ENCODE results near the gene ANKHD1.

The ANKHD1 gene, protein sequence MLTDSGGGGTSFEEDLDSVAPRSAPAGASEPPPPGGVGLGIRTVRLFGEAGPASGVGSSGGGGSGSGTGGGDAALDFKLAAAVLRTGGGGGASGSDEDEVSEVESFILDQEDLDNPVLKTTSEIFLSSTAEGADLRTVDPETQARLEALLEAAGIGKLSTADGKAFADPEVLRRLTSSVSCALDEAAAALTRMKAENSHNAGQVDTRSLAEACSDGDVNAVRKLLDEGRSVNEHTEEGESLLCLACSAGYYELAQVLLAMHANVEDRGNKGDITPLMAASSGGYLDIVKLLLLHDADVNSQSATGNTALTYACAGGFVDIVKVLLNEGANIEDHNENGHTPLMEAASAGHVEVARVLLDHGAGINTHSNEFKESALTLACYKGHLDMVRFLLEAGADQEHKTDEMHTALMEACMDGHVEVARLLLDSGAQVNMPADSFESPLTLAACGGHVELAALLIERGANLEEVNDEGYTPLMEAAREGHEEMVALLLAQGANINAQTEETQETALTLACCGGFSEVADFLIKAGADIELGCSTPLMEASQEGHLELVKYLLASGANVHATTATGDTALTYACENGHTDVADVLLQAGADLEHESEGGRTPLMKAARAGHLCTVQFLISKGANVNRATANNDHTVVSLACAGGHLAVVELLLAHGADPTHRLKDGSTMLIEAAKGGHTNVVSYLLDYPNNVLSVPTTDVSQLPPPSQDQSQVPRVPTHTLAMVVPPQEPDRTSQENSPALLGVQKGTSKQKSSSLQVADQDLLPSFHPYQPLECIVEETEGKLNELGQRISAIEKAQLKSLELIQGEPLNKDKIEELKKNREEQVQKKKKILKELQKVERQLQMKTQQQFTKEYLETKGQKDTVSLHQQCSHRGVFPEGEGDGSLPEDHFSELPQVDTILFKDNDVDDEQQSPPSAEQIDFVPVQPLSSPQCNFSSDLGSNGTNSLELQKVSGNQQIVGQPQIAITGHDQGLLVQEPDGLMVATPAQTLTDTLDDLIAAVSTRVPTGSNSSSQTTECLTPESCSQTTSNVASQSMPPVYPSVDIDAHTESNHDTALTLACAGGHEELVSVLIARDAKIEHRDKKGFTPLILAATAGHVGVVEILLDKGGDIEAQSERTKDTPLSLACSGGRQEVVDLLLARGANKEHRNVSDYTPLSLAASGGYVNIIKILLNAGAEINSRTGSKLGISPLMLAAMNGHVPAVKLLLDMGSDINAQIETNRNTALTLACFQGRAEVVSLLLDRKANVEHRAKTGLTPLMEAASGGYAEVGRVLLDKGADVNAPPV (N-terminal part only)

DNA sequence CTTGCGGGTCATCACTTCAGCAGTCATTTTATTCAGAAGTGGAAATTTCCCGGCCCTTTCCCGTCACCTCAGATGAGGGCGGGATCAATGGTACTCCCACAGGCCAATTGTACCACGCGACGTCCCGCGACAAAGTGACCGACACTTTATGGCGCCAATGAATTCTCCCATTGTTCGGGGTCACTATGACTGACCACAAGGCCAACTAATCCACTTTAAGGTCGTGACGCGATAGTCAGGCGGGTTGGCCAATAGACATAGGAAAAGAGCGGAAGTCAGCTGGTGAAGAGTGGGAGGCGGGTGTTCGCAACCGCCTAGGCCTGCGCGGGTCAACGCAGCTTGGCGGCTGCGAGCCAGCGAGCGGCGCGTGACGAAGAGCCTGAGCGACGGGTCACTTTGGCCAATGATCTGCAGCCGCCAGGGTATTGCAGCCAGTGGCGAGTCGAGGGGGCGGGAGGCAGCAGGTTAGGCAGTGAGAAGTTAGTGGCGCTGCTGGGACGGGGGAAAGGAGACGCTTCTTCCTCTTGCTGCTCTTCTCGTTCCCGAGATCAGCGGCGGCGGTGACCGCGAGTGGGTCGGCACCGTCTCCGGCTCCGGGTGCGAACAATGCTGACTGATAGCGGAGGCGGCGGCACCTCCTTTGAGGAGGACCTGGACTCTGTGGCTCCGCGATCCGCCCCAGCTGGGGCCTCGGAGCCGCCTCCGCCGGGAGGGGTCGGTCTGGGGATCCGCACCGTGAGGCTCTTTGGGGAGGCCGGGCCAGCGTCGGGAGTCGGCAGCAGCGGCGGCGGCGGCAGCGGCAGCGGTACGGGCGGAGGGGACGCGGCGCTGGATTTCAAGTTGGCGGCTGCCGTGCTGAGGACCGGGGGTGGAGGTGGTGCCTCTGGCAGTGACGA lies at the start of gene ANKHD1:
ANKHD1 (plus strand) TSS at position 472 of the 896 bp plus-strand sequence; CDS start at position 607, 135 bp downstream.
- peak; percentile 100 for DNase-seq

DNA sequence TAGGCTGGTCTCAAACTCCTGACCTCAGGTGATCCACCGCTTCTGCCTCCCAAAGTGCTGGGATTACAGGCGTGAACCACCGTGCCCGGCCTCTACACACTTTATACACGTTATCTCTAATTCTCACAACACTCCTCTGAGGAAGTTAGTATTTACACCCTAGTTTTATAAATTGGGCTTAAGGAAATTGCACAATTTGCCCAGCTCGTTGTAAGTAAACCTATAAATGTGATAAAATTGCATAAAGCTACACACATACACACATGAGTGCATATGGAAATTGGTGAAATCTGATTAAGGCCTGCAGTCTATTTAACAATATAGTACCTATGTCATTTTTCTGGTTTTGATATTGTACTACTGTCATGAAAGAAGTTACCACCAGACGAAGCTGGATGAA lies 46.1 kb upstream of the ANKHD1 start:
- DNase-seq = peak; percentile 61

DNA sequence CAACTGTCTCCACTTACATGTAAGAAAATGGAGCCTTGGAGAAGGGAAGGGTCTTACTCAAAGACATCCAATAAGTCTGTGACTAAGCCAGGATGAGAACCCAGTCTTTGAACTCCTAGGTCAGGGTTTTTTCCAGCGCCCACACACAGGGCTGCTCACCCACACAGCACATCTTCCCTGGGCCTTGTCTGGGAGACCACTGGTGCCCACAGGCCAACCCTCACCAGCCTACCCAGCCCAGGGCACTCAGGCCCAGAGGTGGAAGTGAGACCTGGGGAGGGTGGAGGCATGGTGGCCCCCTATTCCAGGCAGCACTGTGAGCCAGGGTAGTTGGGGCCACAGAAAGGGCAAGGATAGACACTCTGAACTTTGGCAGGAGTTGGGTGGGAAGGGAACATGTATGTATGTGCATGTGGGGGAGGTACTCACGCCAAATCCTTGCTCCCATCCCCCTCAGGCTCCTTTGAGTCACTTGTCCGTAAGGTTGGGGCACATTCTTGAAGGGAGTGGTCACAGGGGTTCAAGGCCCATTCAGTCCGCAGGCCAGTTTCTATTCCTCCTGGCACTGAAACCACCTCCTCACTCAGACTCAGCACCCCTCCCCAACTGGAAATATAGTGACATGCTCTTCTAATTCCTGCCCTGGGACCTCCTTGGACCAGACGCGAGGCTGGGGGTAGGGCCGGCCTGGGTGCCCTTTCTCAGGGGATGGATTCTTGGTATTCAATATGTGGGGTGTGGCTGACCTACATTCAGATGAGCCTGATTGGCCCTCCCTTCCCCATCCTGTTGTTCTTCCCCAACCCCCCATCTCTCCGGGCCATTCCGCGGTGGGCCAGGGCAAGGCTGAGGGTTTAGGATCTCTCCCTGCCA lies 44.5 kb upstream of the ANKHD1 start:
- DNase-seq = peak; percentile 85

DNA sequence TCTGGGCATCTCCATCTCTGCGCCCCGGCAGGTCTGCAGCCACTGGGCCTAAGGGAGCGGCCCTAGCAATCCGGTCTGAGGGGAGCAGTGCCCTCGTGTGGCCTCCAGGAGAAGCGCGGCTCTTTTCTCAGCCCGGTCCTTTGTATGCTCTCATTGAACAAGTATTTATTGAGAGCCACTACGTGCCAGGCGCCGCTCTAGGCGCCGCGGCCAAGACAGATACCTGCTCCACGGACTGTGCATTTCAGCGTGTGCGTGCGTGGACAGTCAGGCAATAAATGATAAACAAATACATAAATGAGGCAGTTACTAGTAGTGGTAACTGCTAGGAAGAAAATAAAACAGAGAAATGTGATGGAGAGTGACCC lies 43.9 kb upstream of the ANKHD1 start:
- DNase-seq = peak; percentile 79

DNA sequence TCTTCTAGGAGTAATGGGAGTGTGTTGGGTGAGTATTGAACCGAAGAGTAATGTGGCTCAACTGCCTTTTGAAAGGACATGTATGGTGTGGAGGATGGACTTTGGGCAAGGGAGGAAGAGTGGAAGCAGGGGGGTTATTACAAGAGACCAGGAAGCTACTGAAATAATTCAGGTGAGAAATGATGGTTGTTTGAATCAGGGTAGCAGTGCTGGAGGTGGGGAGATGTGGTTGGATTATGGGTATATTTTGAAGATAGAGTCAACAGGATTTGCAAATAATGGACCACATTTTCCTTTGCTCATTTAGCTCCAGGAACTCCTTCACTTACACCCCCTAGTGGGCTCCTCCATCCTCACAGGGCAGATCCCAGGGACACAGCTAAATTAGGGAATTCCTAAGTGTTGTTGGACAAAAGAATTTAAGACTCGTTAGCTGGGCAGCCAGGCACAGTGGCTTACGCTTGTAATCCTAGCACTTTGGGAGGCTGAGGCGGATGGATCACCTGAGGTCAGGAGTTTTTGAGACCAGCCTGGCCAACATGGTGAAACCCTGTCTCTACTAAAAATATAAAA lies 42.8 kb upstream of the ANKHD1 start:
- no peak for DNase-seq

DNA sequence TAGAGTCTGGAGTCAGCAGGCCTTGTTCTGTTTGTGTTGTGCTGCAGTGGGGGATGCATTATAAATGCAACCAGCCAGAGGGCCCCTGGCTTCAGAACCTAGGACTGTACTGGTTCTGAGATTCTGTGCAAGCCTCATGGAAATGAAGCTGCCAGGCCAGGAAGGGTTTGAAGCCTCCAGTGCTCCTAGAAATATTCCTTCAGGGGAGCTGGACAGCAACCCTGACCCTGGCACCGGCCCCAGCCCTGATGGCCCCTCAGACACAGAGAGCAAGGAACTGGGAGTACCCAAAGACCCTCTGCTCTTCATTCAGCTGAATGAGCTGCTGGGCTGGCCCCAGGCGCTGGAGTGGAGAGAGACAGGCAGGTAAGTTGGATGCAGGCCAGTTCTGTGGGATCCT lies 41.5 kb upstream of the ANKHD1 start, which contains the start of gene SLC4A9:
SLC4A9 (plus strand) TSS at position 94 of the 400 bp plus-strand sequence; CDS start at position 137, 43 bp downstream.
- no peak for DNase-seq

DNA sequence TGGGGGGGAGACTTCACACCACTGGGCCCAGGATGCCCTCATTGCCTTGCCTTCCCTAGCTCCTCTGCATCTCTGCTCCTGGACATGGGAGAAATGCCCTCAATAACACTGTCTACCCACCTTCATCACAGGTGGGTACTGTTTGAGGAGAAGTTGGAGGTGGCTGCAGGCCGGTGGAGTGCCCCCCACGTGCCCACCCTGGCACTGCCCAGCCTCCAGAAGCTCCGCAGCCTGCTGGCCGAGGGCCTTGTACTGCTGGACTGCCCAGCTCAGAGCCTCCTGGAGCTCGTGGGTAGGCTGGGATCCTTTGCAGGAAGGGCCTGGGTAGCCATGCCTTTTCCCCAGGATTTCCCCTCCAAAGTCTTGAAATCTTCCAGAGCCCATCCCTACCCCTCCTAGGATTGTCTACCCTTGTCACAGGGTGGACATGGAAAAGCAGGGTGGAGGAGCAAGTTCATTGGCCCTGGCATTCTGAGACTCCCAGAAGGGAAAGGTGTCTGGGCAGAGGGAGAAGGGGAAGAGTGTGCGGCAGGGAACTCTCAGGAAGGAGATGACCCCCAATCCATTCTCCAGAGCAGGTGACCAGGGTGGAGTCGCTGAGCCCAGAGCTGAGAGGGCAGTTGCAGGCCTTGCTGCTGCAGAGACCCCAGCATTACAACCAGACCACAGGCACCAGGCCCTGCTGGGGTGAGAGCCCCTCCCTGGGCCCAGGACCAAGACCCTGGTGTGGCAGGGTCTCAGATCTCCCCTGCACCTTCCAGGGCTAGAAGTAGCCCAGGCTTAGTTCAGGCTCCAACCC lies 40.8 kb upstream of the ANKHD1 start:
- DNase-seq = no peak

DNA sequence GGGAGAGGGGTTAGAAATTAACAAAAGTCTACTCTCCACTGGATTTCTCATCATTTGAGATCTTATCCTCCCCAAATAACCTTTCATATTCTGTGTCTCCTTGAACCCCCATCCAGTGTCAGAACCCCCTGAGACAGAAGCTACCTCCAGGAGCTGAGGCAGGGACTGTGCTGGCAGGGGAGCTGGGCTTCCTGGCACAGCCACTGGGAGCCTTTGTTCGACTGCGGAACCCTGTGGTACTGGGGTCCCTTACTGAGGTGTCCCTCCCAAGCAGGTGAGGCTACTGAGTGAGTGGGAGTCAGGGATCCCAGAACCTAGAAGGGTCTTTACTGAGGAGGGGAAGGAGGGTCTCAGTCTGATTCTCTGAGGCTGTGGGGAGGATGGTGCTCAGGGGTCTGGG lies 39.7 kb upstream of the ANKHD1 start:
- no peak for DNase-seq

DNA sequence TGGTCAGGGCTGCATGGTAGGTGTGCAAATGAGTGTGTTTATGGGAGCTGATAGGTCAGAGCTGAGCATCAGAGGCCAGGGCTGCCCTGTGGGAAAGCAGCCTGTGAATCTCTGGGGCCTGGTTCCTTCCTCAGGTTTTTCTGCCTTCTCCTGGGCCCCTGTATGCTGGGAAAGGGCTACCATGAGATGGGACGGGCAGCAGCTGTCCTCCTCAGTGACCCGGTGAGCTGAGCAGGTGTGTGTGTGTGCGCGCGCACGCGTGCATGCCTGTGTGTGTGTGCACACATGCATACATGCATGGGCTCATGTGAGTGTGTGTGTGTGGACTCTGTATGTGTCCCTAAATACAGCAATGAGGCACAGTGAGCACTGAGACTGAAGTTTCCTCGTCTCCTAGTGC lies 39.3 kb upstream of the ANKHD1 start:
- DNase-seq = no peak

DNA sequence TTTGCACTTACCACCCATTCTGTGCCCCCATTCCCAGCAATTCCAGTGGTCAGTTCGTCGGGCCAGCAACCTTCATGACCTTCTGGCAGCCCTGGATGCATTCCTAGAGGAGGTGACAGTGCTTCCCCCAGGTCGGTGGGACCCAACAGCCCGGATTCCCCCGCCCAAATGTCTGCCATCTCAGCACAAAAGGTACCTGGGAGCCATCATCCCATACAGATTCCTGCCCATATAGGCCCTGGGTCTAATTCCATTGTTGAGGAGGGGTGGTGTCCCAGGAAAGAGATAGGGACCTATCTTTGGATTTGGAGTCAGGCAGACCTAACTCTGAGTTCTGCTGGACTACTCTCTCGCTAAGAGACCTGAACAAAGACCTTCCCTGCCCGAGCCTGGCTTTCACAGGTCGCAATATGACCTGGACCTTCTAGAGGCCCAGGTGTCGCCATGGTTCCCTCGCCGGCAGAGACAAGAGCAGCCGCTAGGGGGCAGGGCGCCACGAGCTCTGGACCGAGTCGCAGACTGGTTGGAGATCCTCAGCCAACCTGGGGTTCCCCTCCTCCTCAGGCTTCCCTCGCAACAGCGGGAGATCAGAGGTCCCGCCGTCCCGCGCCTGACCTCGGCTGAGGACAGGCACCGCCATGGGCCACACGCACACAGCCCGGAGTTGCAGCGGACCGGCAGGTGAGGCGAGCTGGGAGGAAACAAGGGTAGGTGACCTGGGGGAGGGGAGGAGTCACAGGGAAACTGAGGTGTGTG lies 38.6 kb upstream of the ANKHD1 start:
- DNase-seq = peak; percentile 41

DNA sequence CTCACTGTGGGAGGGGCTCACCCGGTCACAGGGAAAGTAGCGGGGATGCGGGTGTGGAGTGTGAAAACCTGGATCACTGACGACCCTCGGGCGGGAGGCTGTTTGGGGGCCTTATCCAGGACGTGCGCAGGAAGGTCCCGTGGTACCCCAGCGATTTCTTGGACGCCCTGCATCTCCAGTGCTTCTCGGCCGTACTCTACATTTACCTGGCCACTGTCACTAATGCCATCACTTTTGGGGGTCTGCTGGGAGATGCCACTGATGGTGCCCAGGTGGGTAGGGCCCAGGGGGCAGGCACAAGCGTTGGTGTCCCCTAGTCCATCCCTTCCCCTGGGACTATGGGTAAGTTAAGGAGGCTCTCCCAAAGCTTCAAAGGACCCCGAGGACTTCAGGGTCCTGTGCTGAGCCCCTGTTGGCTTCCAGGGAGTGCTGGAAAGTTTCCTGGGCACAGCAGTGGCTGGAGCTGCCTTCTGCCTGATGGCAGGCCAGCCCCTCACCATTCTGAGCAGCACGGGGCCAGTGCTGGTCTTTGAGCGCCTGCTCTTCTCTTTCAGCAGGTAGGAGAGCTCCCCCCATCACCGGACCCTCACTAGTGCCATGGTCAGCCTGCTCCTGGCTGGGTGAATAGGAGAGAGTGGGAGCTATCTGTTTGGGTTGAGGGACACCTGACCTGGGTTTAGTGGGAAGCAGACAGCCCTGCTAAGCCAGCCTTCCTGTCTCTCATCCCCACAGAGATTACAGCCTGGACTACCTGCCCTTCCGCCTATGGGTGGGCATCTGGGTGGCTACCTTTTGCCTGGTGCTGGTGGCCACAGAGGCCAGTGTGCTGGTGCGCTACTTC lies 37.8 kb upstream of the ANKHD1 start:
- no peak for DNase-seq

DNA sequence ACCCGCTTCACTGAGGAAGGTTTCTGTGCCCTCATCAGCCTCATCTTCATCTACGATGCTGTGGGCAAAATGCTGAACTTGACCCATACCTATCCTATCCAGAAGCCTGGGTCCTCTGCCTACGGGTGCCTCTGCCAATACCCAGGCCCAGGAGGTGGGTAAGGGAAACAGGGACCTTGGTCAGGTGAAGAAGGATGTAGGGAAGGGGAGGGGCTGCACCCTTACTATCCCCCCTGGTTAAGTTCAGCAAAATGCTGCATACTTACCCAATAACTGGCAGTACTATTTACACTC lies 37.2 kb upstream of the ANKHD1 start:
- DNase-seq = no peak

DNA sequence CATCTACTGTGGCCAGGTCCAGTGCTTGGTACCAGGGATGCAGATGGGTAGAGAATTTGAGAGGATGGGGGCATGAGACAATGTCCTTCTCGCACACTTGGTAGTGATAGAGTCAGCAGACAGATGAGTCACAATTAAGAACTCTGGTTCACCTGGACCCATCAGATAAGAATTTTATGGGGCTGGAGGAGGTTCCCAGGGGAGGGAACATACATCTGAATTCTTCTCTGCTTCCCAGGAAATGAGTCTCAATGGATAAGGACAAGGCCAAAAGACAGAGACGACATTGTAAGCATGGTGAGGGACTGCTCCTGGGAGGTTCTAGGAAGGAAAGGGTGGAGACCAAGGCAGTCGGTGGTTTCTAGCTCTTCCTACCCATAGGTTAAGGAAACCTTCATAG lies 36.4 kb upstream of the ANKHD1 start:
- DNase-seq = no peak

DNA sequence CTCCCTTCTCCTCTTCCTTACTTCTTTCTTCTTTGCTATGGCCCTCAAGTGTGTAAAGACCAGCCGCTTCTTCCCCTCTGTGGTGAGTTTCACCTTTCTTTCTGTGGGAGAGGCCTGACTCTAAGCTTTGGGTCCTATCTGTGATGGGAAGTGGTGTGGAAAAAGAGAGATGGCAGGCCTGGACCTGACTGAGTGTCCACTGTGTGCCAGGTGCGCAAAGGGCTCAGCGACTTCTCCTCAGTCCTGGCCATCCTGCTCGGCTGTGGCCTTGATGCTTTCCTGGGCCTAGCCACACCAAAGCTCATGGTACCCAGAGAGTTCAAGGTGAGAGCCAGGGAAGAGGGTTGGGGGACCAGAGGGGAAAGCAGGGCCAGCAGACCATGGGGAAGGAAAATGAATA lies 35.7 kb upstream of the ANKHD1 start:
- DNase-seq = no peak

DNA sequence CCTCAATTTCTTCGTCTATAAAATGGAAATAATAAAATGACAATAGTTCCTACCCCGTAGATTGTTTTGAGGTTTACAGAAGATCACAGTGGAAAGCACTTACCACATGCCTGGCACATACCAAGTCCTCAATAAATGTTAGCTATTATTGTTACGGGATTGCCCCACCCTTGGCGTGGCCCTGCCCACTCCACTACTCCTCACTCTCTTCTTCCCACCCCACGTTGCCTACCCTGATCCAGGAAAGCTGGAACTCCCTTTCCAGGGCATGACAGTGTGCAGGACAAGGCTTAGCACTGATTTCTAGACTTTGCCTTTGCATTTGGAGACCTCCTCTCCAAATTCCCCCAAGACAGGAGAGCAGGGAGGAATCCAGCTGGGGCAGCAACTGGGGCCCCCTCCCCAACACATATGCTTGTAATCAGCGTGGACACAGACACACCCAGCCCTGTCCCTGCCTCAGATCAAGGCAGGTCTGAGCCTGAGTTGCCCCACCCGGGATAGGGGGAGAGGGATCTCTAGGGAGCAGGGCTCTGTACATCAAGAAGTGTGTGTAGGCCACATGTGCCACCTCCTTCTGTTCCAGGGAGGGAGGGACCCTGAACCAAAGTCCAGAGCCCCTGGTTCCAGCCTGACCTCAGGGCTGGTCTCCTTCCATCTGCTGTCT lies 34.9 kb upstream of the ANKHD1 start:
- DNase-seq = no peak

DNA sequence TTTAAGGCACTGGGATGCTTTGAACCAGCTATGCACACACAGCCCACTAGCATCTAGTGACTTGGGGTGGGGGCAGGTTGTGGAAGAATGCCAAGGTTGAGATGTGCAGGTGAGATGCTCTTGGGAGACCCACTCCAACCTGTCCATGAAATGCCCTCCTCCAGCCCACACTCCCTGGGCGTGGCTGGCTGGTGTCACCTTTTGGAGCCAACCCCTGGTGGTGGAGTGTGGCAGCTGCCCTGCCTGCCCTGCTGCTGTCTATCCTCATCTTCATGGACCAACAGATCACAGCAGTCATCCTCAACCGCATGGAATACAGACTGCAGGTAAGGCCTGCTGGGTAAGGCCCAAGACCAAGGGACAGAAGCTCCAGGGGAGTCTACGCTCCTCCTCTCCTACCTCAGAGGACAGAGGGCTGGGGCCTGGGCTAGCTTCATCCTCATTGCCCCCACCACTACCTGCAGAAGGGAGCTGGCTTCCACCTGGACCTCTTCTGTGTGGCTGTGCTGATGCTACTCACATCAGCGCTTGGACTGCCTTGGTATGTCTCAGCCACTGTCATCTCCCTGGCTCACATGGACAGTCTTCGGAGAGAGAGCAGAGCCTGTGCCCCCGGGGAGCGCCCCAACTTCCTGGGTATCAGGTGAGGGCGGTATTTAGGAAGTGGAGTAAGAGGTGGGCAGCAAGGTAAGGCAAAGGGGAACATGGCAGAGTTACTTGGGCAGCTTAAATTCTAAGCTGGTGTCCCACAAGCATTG lies 34.2 kb upstream of the ANKHD1 start:
- DNase-seq = no peak
